ENCODE results near the gene TUT4. TPM values are rescaled to one million over a fixed set of nuclear protein-coding genes. Genes with fewer than 3 reads are reported as not detected.

The TUT4 gene
- total RNA-seq, 1 experiment from 2014 or later, result 71.2 TPM

GRCh38 chr1:52544665-52545525, 8.0 kb downstream of the TUT4 start:
- Histone ChIP-seq H3K36me3 (ENCODE audit: insufficient read depth, low read length, poor library complexity, severe bottlenecking) (peaks cover 8% of the 10 kb centered on the region), H3K27ac (ENCODE audit: low read depth, low read length, poor library complexity, severe bottlenecking) (no peak overlapping the region), H3K9me3 (ENCODE audit: low read depth, low read length, poor library complexity, severe bottlenecking) (peaks cover 37% of the 10 kb centered on the region), H3K4me3 (ENCODE audit: low read depth, low read length, poor library complexity, severe bottlenecking) (no peak overlapping the region), H3K4me1 (ENCODE audit: insufficient read depth, low read length, poor library complexity, severe bottlenecking) (no peaks in the 10 kb centered on the region), H3K27me3 (replicated peaks; ENCODE audit: insufficient read depth, low read depth, low read length, poor library complexity) (no peaks in the 10 kb centered on the region)
- CTCF ChIA-PET, result no interaction called here
- intact Hi-C loops (cut with micrococcal nuclease; ENCODE audit: unreplicated experiment), result no loop called here
- DNase-seq (ENCODE audit: low spot score), result no peak
- BruUV-seq (replicated peaks), result no TSS peak
- TF ChIP-seq CTCF (conservative IDR thresholded peaks at IDR 0.05; ENCODE audit: low read depth, low read length), result no peak
- no peak for TF ChIP-seq EZH2 (IDR thresholded peaks at IDR 0.05; ENCODE audit: borderline replicate concordance, low read depth, low read length, poor library complexity, severe bottlenecking)
- POLR2A ChIA-PET (ENCODE audit: low non-redundant PET), result interaction anchor here (0.6 kb wide), 1 partner anchor 8 kb away, joined by 8 read pairs; the partner anchor contains the start of gene TUT4

DNA sequence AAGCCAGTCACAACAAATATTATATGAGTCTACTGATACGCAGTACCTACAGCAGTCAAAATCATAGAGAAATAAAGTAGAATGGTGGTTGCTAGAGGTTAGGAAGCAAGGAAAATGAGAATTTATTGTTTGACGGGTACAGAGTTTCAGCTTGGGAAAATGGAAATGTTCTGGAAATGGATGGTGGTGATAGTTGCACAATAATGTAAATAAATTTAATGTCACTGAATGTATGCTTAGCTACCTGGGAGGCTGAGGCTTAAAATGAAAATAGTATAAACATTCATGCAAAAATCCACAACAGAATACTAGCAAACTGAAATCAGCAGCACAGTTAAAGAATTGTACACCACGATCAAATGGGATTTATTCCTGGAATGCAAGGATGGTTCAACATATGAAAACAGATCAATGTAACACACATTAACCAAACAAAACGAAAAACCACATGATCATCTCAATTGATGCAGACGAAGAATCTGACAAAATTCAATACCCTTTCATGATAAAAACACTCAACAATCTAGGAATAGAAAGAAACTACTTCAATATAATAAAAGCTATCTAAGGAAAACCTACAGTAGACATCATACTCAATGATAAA, 10.7 kb downstream of the TUT4 start:
- Histone ChIP-seq H3K27me3 (replicated peaks; ENCODE audit: insufficient read depth, low read depth, low read length, poor library complexity) (no peaks in the 10 kb centered on the region), H3K4me1 (ENCODE audit: insufficient read depth, low read length, poor library complexity, severe bottlenecking) (no peaks in the 10 kb centered on the region), H3K9me3 (ENCODE audit: low read depth, low read length, poor library complexity, severe bottlenecking) (peaks cover 37% of the 10 kb centered on the region), H3K4me3 (ENCODE audit: low read depth, low read length, poor library complexity, severe bottlenecking) (no peak overlapping the region), H3K27ac (ENCODE audit: low read depth, low read length, poor library complexity, severe bottlenecking) (no peak overlapping the region), H3K36me3 (ENCODE audit: insufficient read depth, low read length, poor library complexity, severe bottlenecking) (peaks cover 8% of the 10 kb centered on the region)
- POLR2A ChIA-PET (ENCODE audit: low non-redundant PET), result no interaction called here
- intact Hi-C loops (cut with micrococcal nuclease; ENCODE audit: unreplicated experiment), result no loop called here
- no TSS peak for BruUV-seq (replicated peaks)
- CTCF ChIA-PET, result no interaction called here
- TF ChIP-seq CTCF (conservative IDR thresholded peaks at IDR 0.05; ENCODE audit: low read depth, low read length), result no peak
- no peak for TF ChIP-seq EZH2 (IDR thresholded peaks at IDR 0.05; ENCODE audit: borderline replicate concordance, low read depth, low read length, poor library complexity, severe bottlenecking)
- peak; percentile 5 for DNase-seq (ENCODE audit: low spot score)

DNA sequence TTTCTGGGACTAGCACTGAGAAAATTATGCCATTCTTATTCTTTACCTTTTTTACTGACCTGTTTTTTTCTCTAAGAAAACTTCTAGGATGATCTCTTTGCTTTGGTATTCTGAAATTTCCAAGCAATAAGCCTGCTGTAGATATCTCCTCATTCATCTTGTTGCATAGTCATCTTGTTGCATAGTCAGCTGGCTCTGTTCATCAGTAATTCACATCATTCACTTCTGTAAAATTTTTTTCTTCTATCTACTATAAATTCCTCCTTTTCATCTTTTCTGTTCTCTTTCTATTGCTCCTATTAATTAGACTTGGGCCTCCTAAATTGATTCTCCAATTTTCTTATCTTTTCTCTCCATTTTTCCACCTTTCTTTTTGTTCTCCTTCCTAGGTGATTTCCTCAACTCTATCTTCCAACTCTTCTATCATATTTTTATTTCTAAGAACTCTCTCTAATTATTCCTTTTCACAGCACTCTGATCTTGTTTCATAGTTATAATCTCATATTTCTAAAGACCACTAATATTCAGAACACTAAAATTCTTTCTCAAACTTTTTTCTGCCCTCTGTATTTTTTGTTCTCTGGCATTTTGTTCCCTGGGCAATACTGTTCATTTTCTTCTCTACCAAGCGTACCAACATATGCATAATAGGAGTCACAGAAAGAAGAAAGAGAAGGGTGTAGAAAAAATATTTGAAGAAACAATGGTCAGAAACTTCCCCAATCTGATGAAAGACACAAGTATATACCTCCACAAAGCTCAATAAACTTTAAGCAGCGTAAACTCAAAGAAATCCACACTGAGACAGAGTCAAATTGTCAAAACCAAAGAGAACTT, 17.7 kb downstream of the TUT4 start:
- BruUV-seq (replicated peaks), result no TSS peak
- no peaks in the 10 kb centered on the region for H3K27me3 ChIP-seq (replicated peaks; ENCODE audit: insufficient read depth, low read depth, low read length, poor library complexity)
- no peak overlapping the region for H3K4me3 ChIP-seq (ENCODE audit: low read depth, low read length, poor library complexity, severe bottlenecking)
- no peaks in the 10 kb centered on the region for H3K36me3 ChIP-seq (ENCODE audit: insufficient read depth, low read length, poor library complexity, severe bottlenecking)
- no peak for DNase-seq (ENCODE audit: low spot score)
- CTCF ChIA-PET, result no interaction called here
- H3K9me3 ChIP-seq (ENCODE audit: low read depth, low read length, poor library complexity, severe bottlenecking), result peaks cover 13% of the 10 kb centered on the region
- POLR2A ChIA-PET (ENCODE audit: low non-redundant PET), result no interaction called here
- H3K27ac ChIP-seq (ENCODE audit: low read depth, low read length, poor library complexity, severe bottlenecking), result no peak overlapping the region
- H3K4me1 ChIP-seq (ENCODE audit: insufficient read depth, low read length, poor library complexity, severe bottlenecking), result no peaks in the 10 kb centered on the region
- TF ChIP-seq CTCF (conservative IDR thresholded peaks at IDR 0.05; ENCODE audit: low read depth, low read length) (no peak), EZH2 (IDR thresholded peaks at IDR 0.05; ENCODE audit: borderline replicate concordance, low read depth, low read length, poor library complexity, severe bottlenecking) (no peak)
- intact Hi-C loops (cut with micrococcal nuclease; ENCODE audit: unreplicated experiment), result no loop called here
